B cell (primary cell): ENCODE results near the gene TRPM2.

Experiments used
- EZH2 ChIP-seq: IDR thresholded peaks from 2 replicates; pipeline ENCODE4 v1.6.1; 2012; ENCODE audit warnings: borderline replicate concordance, low read depth, mild to moderate bottlenecking, moderate library complexity, low read length; ENCODE audit not compliant: insufficient read depth, poor library complexity, severe bottlenecking
- TF ChIP-seq, protein P1 (sequence below): fragments of 200-600 bp; IDR thresholded peaks from one replicate; pipeline ENCODE4 v1.8.0; 2022; ENCODE audit warnings: antibody characterized with exemption, mild to moderate bottlenecking

DNA sequence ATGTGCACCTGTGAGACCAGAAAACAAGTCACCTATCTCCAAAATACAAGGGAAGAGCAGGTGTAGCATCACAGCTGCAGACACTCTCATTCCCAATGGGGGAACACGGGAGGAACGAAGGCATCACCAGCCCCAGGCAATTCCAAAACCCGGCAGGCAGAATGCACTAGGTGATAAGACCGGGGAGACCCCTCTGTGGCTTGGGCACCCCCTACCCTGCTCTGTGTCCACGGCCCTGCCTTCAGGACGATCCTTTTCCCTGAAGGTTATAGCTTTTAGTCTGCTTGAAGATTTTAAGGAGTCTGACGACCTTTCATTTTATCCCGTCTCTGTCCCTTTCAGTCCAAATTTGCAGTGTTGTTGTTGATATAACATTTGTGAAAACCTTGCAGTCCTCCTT, 19.2 kb downstream of the TRPM2 start:
- TF ChIP-seq, protein P1, sequence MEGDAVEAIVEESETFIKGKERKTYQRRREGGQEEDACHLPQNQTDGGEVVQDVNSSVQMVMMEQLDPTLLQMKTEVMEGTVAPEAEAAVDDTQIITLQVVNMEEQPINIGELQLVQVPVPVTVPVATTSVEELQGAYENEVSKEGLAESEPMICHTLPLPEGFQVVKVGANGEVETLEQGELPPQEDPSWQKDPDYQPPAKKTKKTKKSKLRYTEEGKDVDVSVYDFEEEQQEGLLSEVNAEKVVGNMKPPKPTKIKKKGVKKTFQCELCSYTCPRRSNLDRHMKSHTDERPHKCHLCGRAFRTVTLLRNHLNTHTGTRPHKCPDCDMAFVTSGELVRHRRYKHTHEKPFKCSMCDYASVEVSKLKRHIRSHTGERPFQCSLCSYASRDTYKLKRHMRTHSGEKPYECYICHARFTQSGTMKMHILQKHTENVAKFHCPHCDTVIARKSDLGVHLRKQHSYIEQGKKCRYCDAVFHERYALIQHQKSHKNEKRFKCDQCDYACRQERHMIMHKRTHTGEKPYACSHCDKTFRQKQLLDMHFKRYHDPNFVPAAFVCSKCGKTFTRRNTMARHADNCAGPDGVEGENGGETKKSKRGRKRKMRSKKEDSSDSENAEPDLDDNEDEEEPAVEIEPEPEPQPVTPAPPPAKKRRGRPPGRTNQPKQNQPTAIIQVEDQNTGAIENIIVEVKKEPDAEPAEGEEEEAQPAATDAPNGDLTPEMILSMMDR: no peak
- TF ChIP-seq EZH2: no peak
